Motor neuron (in vitro differentiated cells): Measurements from ENCODE around the gene RCSD1. TPM values are rescaled to one million over a fixed set of nuclear protein-coding genes. Genes with fewer than 3 reads are reported as not detected.
"Not testable (repeated sequence)": the region's sequence is repeated elsewhere in the genome, so short reads cannot be mapped to it uniquely, and the experiment has no call there.

ENCODE experiments used
- ATAC-seq, 8 experiments: fragments of 200-7000 bp; cut with Tn5 transposase; replicated peaks in 6 of 8; 2 replicates each; pipeline ENCODE4 v1.8.0; 2021; ENCODE audit warnings: mild to moderate bottlenecking in 8 of 8, moderate library complexity in 8 of 8
- H3K27ac ChIP-seq, 2 donors: fragments of 250-450 bp; sonication (Bioruptor Pico); 2 replicates each; pipeline ENCODE4 v1.9.0; 2021; ENCODE audit warnings: antibody characterized with exemption in 2 of 2, mild to moderate bottlenecking in 2 of 2, moderate library complexity in 1 of 2
- H3K4me1 ChIP-seq, 2 donors: fragments of 250-450 bp; sonication (Bioruptor Pico); replicated peaks in 1 of 2; 2 replicates each; pipeline ENCODE4 v1.6.1; 2021; ENCODE audit warnings: antibody characterized with exemption in 2 of 2, mild to moderate bottlenecking in 2 of 2, moderate library complexity in 1 of 2
- H3K4me3 ChIP-seq, 5 donors: fragments of 250-450 bp; sonication (Bioruptor Pico); 2 replicates each; pipeline ENCODE4 v1.9.0; 2021; ENCODE audit warnings: antibody characterized with exemption in 5 of 5, mild to moderate bottlenecking in 5 of 5, moderate library complexity in 4 of 5
- WGBS, 10 experiments: fragments of 450-650 bp; shearing (Covaris generic); methylation state at CpG; one replicate each; pipeline ENCODE4 v1.0.0; 2022; 5-methylcytosine and 5-hydroxymethylcytosine counted together
- in situ Hi-C, 9 experiments: fragments of 400-800 bp; cut with MboI; loops; one replicate each; pipeline ENCODE4 v1.15.0; 2021; ENCODE audit warnings: low sequenced_read_pairs in 9 of 9, low pct_unique_long_range_greater_than_20kb in 2 of 9; ENCODE audit not compliant: unreplicated experiment in 9 of 9
- total RNA-seq, 8 experiments: library from RNA; unstranded; fragments of 300-600 nt; gene quantifications; 2 replicates each; pipeline versions ENCODE4 v1.2.3 to v1.2.4, GENCODE V29; 2022

Gene RCSD1
- total RNA-seq, 8 experiments from 2014 or later: 0.05 to 6.2 (median 0.29) TPM; not detected in 1

GRCh38 chr1:167601442-167602383 is 28.3 kb upstream of the RCSD1 start:
- no peak overlapping the region for H3K27ac ChIP-seq
- H3K4me1 ChIP-seq: no peaks in the 10 kb centered on the region
- in situ Hi-C loops: loop anchor here in 2 of 9 experiments (10.0 kb wide), 1 partner anchor 83 kb away; no protein-coding TSS in a partner anchor
- peak in 1 of 8 experiments; percentile 35 for ATAC-seq
- H3K4me3 ChIP-seq: no peak overlapping the region
- 20 to 100% (median 77%) methylated on average over 1 to 7 of the region's 8 CpGs for WGBS, 10 experiments

GRCh38 chr1:167602840-167603239 is 27.2 kb upstream of the RCSD1 start:
- H3K4me3 ChIP-seq: no peak overlapping the region
- no peaks in the 10 kb centered on the region for H3K4me1 ChIP-seq
- no peak for ATAC-seq
- no peak overlapping the region for H3K27ac ChIP-seq
- in situ Hi-C loops: loop anchor here in 2 of 9 experiments (10.0 kb wide), 1 partner anchor 82 kb away; no protein-coding TSS in a partner anchor
- 50 to 100% (median 86%) methylated on average over 1 to 8 of the region's 8 CpGs; no CpG with 5 or more reads in 4 of the 10 experiments for WGBS, 10 experiments

GRCh38 chr1:167605576-167605975 is 24.5 kb upstream of the RCSD1 start:
- in situ Hi-C loops: loop anchor here in 2 of 9 experiments (10.0 kb wide), 1 partner anchor 79 kb away; no protein-coding TSS in a partner anchor
- H3K27ac ChIP-seq: no peak overlapping the region
- WGBS, 10 experiments: 64 to 100% (median 95%) methylated on average over 1 to 3 of the region's 3 CpGs
- no peak for ATAC-seq
- no peak overlapping the region for H3K4me3 ChIP-seq
- no peaks in the 10 kb centered on the region for H3K4me1 ChIP-seq

GRCh38 chr1:167611983-167612382 is 18.0 kb upstream of the RCSD1 start:
- ATAC-seq: no peak
- in situ Hi-C loops: loop anchor here in 1 of 9 experiments (10.0 kb wide), 1 partner anchor 73 kb away; no protein-coding TSS in a partner anchor
- H3K4me3 ChIP-seq: no peak overlapping the region
- 14 to 100% (median 74%) methylated on average over 1 of the region's 1 CpG; no CpG with 5 or more reads in 2 of the 10 experiments for WGBS, 10 experiments
- no peak overlapping the region for H3K27ac ChIP-seq
- peaks cover 3 to 4% of the 10 kb centered on the region in 2 donors for H3K4me1 ChIP-seq

- H3K4me1 ChIP-seq: peaks cover 11 to 12% of the 10 kb centered on the region in 2 donors
- peak in 2 of 8 experiments; percentile 12 to 42 for ATAC-seq
- no peak overlapping the region for H3K27ac ChIP-seq
- in situ Hi-C loops: loop anchor here in 1 of 9 experiments (10.0 kb wide), 1 partner anchor 72 kb away; no protein-coding TSS in a partner anchor
- WGBS, 10 experiments: 58 to 100% (median 87%) methylated on average over 1 to 2 of the region's 2 CpGs
- no peak overlapping the region for H3K4me3 ChIP-seq
Measured at GRCh38 chr1:167612587-167613385, 17.2 kb upstream of the RCSD1 start.

GRCh38 chr1:167613984-167614383 is 16.0 kb upstream of the RCSD1 start:
- peaks cover 19 to 20% of the 10 kb centered on the region in 2 donors for H3K4me1 ChIP-seq
- not testable (repeated sequence) for H3K27ac ChIP-seq, H3K4me3 ChIP-seq, ATAC-seq
- WGBS, 10 experiments: 43 to 100% (median 79%) methylated on average over 1 to 2 of the region's 2 CpGs; no CpG with 5 or more reads in 3 of the 10 experiments
- in situ Hi-C loops: loop anchor here in 1 of 9 experiments (10.0 kb wide), 1 partner anchor 71 kb away; no protein-coding TSS in a partner anchor

GRCh38 chr1:167614851-167615250 is 15.2 kb upstream of the RCSD1 start:
- Histone ChIP-seq H3K27ac (no peak overlapping the region), H3K4me1 (peaks cover 19 to 22% of the 10 kb centered on the region in 2 donors), H3K4me3 (no peak overlapping the region)
- WGBS, 10 experiments: 0 to 88% (median 44%) methylated on average over 1 of the region's 1 CpG
- no peak for ATAC-seq
- in situ Hi-C loops: loop anchor here in 1 of 9 experiments (10.0 kb wide), 1 partner anchor 70 kb away; no protein-coding TSS in a partner anchor

- 57 to 100% (median 92%) methylated on average over 2 to 8 of the region's 8 CpGs; no CpG with 5 or more reads in 1 of the 10 experiments for WGBS, 10 experiments
- Histone ChIP-seq H3K4me3 (no peak overlapping the region), H3K4me1 (peaks cover 19 to 24% of the 10 kb centered on the region in 2 donors), H3K27ac (no peak overlapping the region)
- no peak for ATAC-seq
- in situ Hi-C loops: loop anchor here in 1 of 9 experiments (10.0 kb wide), 1 partner anchor 68 kb away; no protein-coding TSS in a partner anchor
Measured at GRCh38 chr1:167616521-167616920, 13.5 kb upstream of the RCSD1 start.

GRCh38 chr1:167617153-167618147 is 12.6 kb upstream of the RCSD1 start:
- 20 to 100% (median 58%) methylated on average over 1 to 5 of the region's 8 CpGs; no CpG with 5 or more reads in 2 of the 10 experiments for WGBS, 10 experiments
- in situ Hi-C loops: loop anchor here in 1 of 9 experiments (10.0 kb wide), 1 partner anchor 67 kb away; no protein-coding TSS in a partner anchor
- Histone ChIP-seq H3K4me3 (no peak overlapping the region), H3K4me1 (peaks cover 19 to 24% of the 10 kb centered on the region in 2 donors), H3K27ac (peak overlapping the region in 1 of 2 donors; percentile 13)
- peak in 7 of 8 experiments; percentile 34 to 93 (median 67) for ATAC-seq

- 80 to 97% (median 89%) methylated on average over 1 to 12 of the region's 13 CpGs; no CpG with 5 or more reads in 1 of the 10 experiments for WGBS, 10 experiments
- in situ Hi-C loops: loop anchor here in 1 of 9 experiments (10.0 kb wide), 1 partner anchor 66 kb away; no protein-coding TSS in a partner anchor
- Histone ChIP-seq H3K27ac (no peak overlapping the region), H3K4me3 (no peak overlapping the region), H3K4me1 (peaks cover 19 to 24% of the 10 kb centered on the region in 2 donors)
- ATAC-seq: no peak
Measured at GRCh38 chr1:167618366-167618765, 11.7 kb upstream of the RCSD1 start.

GRCh38 chr1:167618789-167619188 is 11.2 kb upstream of the RCSD1 start:
- Histone ChIP-seq H3K4me1 (peaks cover 19 to 24% of the 10 kb centered on the region in 2 donors), H3K27ac (no peak overlapping the region), H3K4me3 (no peak overlapping the region)
- in situ Hi-C loops: loop anchor here in 1 of 9 experiments (10.0 kb wide), 1 partner anchor 66 kb away; no protein-coding TSS in a partner anchor
- ATAC-seq: no peak
- WGBS, 10 experiments: 60 to 100% (median 91%) methylated on average over 1 to 3 of the region's 3 CpGs
